ENCODE results near the gene AKAP6.
A peak's percentile ranks its signal among the peaks of the same experiment; 100 is the strongest.

Gene AKAP6

DNA sequence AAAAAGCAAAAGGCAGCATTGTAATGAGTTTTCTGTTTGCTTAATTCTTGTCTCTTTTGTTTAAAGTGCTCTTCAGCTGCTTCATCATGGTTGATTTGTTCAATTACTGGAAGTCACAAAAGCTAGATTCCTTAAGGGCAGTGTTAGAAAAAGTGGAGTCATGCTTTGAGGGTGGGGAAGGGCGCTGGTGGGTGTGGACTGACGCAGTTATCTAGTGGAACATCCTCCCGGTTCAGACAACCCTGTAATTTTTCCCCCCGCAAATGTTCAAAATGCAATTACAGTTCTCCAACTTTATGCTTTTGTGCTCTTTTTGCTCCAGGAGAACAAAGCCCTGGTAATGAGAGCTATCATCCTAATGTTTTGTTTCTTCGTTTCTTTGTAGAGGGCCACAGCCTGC is 2.1 kb downstream of the AKAP6 start:
- DNase-seq = peak; percentile 12

DNA sequence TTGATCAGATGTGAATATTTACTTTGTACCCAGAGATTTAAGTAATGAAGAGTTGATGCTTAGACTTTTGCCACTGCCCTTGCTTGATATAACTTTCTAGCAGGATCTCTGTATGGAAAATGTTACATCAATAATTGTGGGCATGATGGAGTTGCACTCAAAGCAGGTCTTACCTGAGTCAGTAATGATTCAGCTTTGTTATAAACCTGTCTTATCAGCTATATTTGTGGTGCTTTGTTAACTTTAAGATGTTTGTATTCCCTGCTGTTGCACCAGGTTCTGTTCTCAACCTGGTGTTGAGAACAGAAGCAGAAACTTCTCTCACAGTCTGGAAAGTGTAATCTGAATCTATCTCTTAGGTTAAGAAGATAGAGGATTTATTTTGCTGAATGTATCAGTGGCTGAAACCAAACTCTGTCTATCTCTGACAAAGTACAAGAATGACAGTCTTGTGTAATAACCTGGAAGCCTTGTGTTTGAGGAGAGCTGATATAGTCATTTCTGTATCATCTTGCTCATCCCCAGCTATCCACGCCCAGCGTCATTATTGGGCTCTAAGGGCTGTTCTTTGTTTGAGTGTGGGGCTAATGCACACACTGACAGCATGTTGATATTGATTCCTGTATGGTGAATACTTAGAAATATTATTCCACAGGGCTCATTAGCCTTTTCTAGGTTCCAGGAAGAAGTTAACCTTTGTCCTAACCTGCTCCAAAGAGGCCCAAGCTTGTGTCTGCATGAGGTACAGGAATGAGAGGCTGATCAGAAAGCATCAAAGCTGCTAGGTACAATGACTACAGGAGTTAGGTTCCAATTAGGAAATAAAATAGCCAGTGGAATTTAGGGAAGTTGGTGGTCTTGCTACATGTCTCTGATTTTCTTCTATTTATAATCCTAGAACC is 3.6 kb downstream of the AKAP6 start:
- no peak for DNase-seq

DNA sequence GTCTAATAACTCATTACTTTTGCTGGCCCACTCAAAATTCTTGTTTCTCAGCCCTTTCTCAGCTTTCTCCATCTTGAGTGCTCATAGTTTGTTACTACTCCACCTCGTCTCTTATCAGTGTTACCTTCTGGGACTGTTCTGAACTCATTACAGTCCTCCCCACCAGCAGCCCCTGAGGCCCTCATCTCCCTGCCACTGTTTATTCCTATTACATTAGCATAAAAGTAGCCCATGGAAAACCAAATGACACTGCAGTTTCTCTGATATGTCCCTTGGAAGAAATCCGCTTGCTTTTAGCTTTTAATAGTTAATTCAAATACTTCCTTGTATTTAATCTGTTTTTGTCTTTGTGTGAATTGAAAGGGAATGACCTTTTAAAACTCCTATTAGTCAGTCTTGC is 7.6 kb downstream of the AKAP6 start:
- DNase-seq = no peak

GRCh38 chr14:32337759-32338158 is 8.7 kb downstream of the AKAP6 start:
- DNase-seq = no peak

DNA sequence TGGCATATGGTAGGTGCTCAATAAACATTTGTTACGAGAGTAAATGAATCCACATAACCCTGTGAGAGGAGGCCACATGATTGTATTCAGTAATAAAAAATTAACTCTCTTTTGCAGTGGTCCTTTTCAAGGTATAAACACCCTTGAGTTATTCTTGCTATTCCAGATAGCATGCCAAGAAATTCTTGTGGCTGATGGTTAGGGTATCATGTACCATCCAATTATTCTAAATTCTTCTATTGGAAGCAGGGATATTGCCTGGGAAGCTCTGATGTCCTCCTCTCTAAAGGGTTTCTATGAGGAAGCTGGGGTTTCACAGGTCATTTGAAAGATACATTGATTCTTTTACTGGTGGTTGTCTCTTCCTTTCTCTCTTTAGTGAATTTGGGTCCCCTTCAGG is 10.1 kb downstream of the AKAP6 start:
- no peak for DNase-seq

GRCh38 chr14:32341947-32342846 is 13.1 kb downstream of the AKAP6 start:
- DNase-seq = no peak

DNA sequence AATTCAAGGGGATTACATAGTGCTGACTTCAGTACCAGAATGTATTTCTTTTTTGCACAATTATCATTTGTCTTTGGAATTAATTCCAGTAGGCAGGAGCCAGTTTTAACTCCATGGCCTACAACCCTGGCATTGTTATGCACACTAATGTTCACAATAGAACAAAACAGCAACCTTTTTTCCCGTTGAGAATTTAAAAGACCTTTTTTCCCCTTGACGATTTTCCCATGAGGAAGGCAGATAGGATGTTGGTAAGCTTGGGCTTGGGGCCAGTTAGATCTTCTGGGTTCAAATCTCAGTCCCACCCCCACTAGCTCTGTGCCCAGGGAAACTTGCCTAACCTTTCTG is 13.7 kb downstream of the AKAP6 start:
- no peak for DNase-seq

GRCh38 chr14:32343926-32344430 is 14.9 kb downstream of the AKAP6 start:
- DNase-seq = no peak

DNA sequence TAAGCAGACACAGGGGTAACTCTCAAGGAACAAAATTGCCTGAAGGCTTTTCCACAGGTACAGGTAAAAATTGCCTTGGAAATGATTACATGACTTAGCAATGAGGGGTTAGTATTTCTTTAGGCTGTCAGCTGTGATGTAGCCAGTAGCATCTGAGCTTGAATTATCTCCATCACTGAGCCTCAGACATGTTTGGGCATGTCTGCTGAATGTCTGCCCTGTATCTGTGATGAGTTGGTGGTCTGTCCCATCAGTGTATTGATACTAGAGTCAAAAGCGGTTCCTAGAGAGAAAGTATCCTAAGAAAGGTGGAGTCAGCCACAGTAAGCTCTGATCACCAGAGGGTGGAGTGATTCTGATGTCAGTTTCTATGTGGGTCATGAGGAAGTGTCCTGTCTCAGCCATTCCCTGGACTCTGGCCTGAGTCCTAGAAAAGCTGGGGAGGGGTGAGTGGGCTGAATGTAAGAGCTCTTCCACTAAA is 16.3 kb downstream of the AKAP6 start:
- no peak for DNase-seq

DNA sequence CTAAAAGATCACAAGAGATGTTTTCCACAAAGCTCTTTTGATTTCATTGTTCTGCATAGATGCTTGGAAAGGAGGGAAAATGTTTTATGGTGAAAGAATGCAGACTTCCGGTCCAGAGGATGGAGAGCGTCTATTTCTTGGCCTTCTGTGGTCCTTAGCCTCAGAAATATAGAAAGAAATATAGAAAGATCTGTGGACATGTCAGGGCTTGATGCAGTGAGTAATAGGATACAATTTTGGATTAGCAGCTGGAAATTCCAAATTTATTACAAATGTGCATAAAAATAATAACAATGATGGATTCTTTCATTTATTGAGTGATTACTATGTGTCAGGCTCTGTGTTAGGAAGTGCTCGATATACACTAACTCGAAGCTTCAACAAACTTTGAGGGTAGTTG is 20.2 kb downstream of the AKAP6 start:
- no peak for DNase-seq

GRCh38 chr14:32350020-32350419 is 20.9 kb downstream of the AKAP6 start:
- no peak for DNase-seq

GRCh38 chr14:32352631-32353030 is 23.5 kb downstream of the AKAP6 start:
- no peak for DNase-seq

DNA sequence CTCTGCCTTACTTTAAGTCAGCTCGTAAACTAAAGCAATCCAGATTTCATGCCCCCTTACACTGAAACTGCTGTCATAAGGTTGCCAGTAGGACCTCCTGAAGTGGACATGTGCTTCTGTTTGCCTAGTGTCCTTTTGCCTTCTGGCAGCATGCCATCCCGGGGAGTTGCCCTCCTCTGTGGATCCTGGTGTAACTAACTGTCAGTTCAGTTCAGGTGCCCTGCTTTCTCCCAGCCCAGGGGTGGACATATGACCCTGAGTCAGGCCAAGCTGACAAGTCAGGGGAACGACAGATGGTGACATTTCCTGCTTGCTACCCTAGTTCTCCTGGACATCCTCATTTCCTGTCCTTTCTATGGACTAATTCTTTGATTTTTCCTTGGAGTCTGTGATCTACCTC is 25.6 kb downstream of the AKAP6 start:
- DNase-seq = no peak

- no peak for DNase-seq
These were observed 29.7 kb downstream of the AKAP6 start for GRCh38 chr14:32358781-32359180.

GRCh38 chr14:32361674-32362073 is 32.6 kb downstream of the AKAP6 start:
- no peak for DNase-seq

- no peak for DNase-seq
These were observed 34.7 kb downstream of the AKAP6 start for GRCh38 chr14:32363761-32364160.

DNA sequence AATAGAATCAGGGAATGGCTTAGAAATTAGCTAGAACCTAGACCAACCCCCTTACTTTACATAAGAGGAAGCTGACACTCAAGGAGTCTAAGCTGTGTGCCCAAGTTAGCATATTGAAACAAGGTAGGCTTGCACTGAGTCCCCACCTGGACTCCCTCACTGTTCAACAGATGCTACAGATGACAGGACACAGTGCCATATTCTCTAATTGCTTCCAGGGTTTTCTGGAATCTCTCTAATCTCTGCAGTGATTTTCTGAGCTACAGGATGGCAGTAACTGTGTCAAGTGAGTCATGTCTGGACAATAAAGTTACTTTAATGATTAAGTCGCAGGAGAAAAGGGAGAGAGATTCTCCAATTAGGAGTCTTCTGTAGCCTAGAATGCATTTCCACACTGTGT is 35.8 kb downstream of the AKAP6 start:
- DNase-seq = no peak

- no peak for DNase-seq
These were observed 37.3 kb downstream of the AKAP6 start for GRCh38 chr14:32366256-32366879.

DNA sequence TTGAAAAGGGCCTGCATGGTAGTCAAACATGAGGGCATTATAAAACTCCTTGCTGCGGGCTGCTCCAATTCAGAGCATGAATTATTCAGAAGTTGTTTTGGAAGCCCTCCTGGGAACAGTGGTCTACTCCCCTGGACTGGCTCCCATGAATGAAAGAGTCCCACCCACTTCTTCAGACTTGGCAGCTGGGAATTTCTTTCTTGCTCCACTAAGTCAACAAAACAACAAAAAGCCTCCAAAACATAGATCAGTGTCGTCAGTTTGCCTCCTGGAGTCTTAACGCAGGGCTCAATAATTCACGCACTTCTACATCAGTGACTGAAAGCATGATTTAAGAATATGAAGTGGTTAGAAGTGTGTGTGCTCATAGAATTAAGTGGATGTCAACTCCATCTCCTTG is 37.9 kb downstream of the AKAP6 start:
- DNase-seq = no peak

DNA sequence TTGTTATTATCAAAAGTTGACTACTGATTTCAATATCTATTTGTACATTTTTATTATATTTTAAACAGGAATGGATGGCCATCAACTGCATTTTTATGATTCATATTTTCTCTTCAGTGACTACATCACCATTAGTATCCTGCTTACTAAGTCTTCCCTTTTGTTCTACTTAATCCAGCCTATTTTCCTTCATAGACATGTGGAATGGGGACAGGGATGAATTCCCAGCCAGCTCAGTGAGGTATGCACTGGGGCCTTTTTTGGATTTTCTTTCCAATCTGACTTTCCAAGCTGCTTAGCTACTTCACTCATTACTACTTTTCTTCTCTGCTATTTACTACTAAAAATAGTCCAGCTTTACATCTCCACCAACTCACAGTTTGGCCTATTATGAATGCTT is 38.4 kb downstream of the AKAP6 start:
- no peak for DNase-seq

DNA sequence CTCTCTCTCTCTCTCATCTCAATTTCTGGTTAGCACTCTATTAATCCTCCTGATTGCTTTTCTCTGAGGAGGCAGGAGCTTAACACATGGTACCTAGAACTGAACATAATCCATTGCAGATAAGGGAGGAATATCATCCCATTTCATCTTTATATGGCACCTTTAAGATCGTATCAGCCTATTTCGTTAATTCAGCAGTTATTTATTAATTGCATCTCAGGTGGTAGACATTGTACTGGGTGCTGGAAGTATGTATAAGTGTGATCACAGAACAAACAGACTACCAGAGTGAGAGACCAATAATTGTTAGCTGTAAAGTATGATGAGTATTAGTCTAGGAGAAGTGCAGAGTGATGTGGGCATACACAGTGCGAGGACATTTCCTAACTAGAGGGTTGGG is 39.0 kb downstream of the AKAP6 start:
- DNase-seq = no peak

- DNase-seq = peak; percentile 4
These were observed 41.6 kb downstream of the AKAP6 start for GRCh38 chr14:32370714-32371113.

- DNase-seq = no peak
These were observed 43.1 kb downstream of the AKAP6 start for GRCh38 chr14:32372154-32372553.

Data from OCI-M1 (cell line).